Measurements from ENCODE around the gene UACA. TPM values are rescaled to one million over a fixed set of nuclear protein-coding genes. Genes with fewer than 3 reads are reported as not detected.

UACA gene
- total RNA-seq, 1 experiment from 2014 or later = 141 TPM

DNA sequence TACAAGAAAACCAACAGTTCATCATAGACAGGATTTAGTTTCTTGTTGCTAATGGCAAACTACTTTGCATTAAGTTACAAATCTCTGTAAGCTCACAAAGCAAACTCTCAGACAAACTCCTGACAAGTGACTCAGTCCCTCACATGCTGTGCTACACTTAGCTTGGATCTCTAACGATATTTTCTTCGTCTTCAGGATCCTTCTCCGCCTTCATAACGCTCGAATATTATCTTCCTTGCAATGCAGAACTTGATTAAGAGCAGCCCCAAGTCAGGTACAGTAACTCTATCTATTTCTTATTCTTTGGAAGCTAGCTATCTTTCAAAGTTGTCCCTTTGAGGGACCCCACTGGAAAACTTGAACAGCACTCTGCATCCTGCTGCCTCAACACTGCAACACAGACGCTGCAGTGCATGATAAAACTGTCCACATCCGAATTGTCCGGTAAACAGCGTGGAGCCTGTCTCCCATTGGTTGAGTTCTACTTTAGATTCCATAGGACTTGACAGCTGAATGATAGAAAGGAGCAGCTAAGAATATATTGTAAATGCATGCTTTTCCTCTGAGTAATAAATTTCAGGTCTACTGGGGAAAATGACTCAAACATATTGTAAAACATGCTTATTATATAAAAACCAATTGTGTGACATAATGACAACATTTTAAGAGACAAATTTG is 61.3 kb downstream of the UACA start:
- Mint-ChIP-seq H3K36me3 (ENCODE audit: insufficient read depth, unreplicated experiment) (peaks cover 21% of the 10 kb centered on the region), H3K27ac (ENCODE audit: unreplicated experiment) (peak overlapping the region; percentile 64), H3K9me3 (ENCODE audit: unreplicated experiment) (no peaks in the 10 kb centered on the region), H3K4me3 (ENCODE audit: unreplicated experiment) (peak overlapping the region; percentile 62), H3K4me1 (ENCODE audit: low read depth, unreplicated experiment) (peaks cover 66% of the 10 kb centered on the region), H3K27me3 (ENCODE audit: insufficient read depth, unreplicated experiment) (no peaks in the 10 kb centered on the region)
- Histone ChIP-seq H3K9me3 (no peaks in the 10 kb centered on the region), H3K4me3 (ENCODE audit: low read depth, low read length) (no peak overlapping the region), H3K36me3 (ENCODE audit: control insufficient read depth, insufficient read depth, low read length) (no peaks in the 10 kb centered on the region), H3K4me1 (peaks cover 82% of the 10 kb centered on the region), H3K27me3 (replicated peaks; ENCODE audit: control insufficient read depth, insufficient read depth, low read length) (no peaks in the 10 kb centered on the region)
- ChIA-PET CTCF (interaction anchor here (1.7 kb wide), 1 partner anchor 21 kb away, joined by 5 read pairs; no protein-coding TSS in a partner anchor), POLR2A (no interaction called here)
- BruUV-seq (replicated peaks) = no TSS peak
- DNase-seq = no peak
- TF ChIP-seq, protein P1, sequence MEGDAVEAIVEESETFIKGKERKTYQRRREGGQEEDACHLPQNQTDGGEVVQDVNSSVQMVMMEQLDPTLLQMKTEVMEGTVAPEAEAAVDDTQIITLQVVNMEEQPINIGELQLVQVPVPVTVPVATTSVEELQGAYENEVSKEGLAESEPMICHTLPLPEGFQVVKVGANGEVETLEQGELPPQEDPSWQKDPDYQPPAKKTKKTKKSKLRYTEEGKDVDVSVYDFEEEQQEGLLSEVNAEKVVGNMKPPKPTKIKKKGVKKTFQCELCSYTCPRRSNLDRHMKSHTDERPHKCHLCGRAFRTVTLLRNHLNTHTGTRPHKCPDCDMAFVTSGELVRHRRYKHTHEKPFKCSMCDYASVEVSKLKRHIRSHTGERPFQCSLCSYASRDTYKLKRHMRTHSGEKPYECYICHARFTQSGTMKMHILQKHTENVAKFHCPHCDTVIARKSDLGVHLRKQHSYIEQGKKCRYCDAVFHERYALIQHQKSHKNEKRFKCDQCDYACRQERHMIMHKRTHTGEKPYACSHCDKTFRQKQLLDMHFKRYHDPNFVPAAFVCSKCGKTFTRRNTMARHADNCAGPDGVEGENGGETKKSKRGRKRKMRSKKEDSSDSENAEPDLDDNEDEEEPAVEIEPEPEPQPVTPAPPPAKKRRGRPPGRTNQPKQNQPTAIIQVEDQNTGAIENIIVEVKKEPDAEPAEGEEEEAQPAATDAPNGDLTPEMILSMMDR (IDR thresholded peaks at IDR 0.05; ENCODE audit: insufficient read depth in 1 of 2, low read depth in 1 of 2, low read length in 1 of 2, severe bottlenecking in 1 of 2, unreplicated experiment in 1 of 2) = no peak
- intact Hi-C loops (cut with micrococcal nuclease; ENCODE audit: unreplicated experiment) = loop anchor here (5.0 kb wide), 1 partner anchor 1235 kb away; no protein-coding TSS in a partner anchor

DNA sequence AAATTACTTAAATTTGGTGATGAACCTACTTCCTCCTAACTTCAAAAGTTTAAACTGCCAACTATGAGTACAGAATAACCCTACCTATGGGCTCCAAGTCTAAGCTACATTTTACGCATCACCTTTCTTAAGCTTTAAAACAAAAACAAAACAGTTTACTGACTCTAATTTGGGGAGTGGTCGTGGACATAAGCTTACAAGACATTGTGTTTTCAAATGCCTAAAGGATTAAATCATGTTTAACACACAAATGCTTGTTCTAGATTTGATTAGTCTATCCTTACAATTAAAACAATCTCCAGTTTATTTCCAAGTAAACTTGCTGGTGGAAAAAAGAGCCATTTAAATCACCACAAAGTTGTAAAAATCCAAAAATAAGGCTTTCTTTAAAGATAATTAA is 62.2 kb downstream of the UACA start:
- Histone ChIP-seq H3K9me3 (no peaks in the 10 kb centered on the region), H3K4me1 (peaks cover 84% of the 10 kb centered on the region), H3K36me3 (ENCODE audit: control insufficient read depth, insufficient read depth, low read length) (no peaks in the 10 kb centered on the region), H3K4me3 (ENCODE audit: low read depth, low read length) (no peak overlapping the region), H3K27me3 (replicated peaks; ENCODE audit: control insufficient read depth, insufficient read depth, low read length) (no peaks in the 10 kb centered on the region)
- BruUV-seq (replicated peaks) = no TSS peak
- POLR2A ChIA-PET = no interaction called here
- peak overlapping the region; percentile 62 for H3K4me3 Mint-ChIP-seq (ENCODE audit: unreplicated experiment)
- H3K27me3 Mint-ChIP-seq (ENCODE audit: insufficient read depth, unreplicated experiment) = no peaks in the 10 kb centered on the region
- H3K27ac Mint-ChIP-seq (ENCODE audit: unreplicated experiment) = peak overlapping the region; percentile 64
- CTCF ChIA-PET = interaction anchor here (1.7 kb wide), 1 partner anchor 22 kb away, joined by 5 read pairs; no protein-coding TSS in a partner anchor
- H3K9me3 Mint-ChIP-seq (ENCODE audit: unreplicated experiment) = no peaks in the 10 kb centered on the region
- intact Hi-C loops (cut with micrococcal nuclease; ENCODE audit: unreplicated experiment) = loop anchor here (5.0 kb wide), 1 partner anchor 1234 kb away; no protein-coding TSS in a partner anchor
- no peak for DNase-seq
- H3K4me1 Mint-ChIP-seq (ENCODE audit: low read depth, unreplicated experiment) = peaks cover 75% of the 10 kb centered on the region
- peaks cover 28% of the 10 kb centered on the region for H3K36me3 Mint-ChIP-seq (ENCODE audit: insufficient read depth, unreplicated experiment)
- TF ChIP-seq, protein P1 (IDR thresholded peaks at IDR 0.05; ENCODE audit: insufficient read depth in 1 of 2, low read depth in 1 of 2, low read length in 1 of 2, severe bottlenecking in 1 of 2, unreplicated experiment in 1 of 2) = no peak

DNA sequence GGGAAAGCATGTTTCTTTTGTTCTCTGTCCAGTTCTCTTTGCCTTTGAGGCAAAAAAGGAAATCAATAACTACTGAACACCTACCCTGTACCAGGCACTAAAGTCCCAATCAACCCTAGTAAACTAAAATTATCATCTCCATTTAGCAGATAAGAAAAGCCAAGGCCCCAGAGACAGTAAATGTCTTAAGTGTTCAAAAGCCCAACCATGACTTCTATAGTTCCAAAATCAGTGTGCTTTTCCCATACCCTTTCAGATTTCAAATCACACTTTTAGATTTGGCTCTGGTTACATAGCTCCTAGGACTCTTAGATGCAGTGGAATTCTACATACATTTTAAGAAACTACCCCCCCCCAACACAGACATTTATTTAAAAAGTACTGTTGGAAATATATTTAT is 63.5 kb downstream of the UACA start:
- Histone ChIP-seq H3K9me3 (no peaks in the 10 kb centered on the region), H3K4me1 (peaks cover 81% of the 10 kb centered on the region), H3K4me3 (ENCODE audit: low read depth, low read length) (no peak overlapping the region), H3K36me3 (ENCODE audit: control insufficient read depth, insufficient read depth, low read length) (no peaks in the 10 kb centered on the region; the same call in 1 of the 2 replicates), H3K27me3 (replicated peaks; ENCODE audit: control insufficient read depth, insufficient read depth, low read length) (no peaks in the 10 kb centered on the region)
- ChIA-PET POLR2A (no interaction called here), CTCF (no interaction called here)
- Mint-ChIP-seq H3K27me3 (ENCODE audit: insufficient read depth, unreplicated experiment) (no peaks in the 10 kb centered on the region), H3K9me3 (ENCODE audit: unreplicated experiment) (no peaks in the 10 kb centered on the region), H3K4me1 (ENCODE audit: low read depth, unreplicated experiment) (peaks cover 84% of the 10 kb centered on the region), H3K4me3 (ENCODE audit: unreplicated experiment) (peak overlapping the region; percentile 47), H3K36me3 (ENCODE audit: insufficient read depth, unreplicated experiment) (peaks cover 38% of the 10 kb centered on the region), H3K27ac (ENCODE audit: unreplicated experiment) (peak overlapping the region; percentile 88)
- DNase-seq = no peak
- intact Hi-C loops (cut with micrococcal nuclease; ENCODE audit: unreplicated experiment) = loop anchor here (5.0 kb wide), 1 partner anchor 1233 kb away; no protein-coding TSS in a partner anchor
- no TSS peak for BruUV-seq (replicated peaks)
- TF ChIP-seq, protein P1 (IDR thresholded peaks at IDR 0.05; ENCODE audit: insufficient read depth in 1 of 2, low read depth in 1 of 2, low read length in 1 of 2, severe bottlenecking in 1 of 2, unreplicated experiment in 1 of 2) = no peak

All from Caco-2 (cell line).